K562 (cell line): Measurements from ENCODE around the gene SH3D21. TPM values are rescaled to one million over a fixed set of nuclear protein-coding genes. Genes with fewer than 3 reads are reported as not detected.

Experiments used
- ATAC-seq: fragments of 200-7000 bp; cut with Tn5 transposase; 3 replicates; pipeline ENCODE4 v1.9.1; 2020; ENCODE audit warnings: moderate library complexity
- BruUV-seq: library from RNA; stranded (reverse); fragments of 400-500 nt; replicated peaks from 2 replicates; lab custom pipeline; 2021; lab: Mats Ljungman, UMichigan
- CTCF ChIA-PET: fragments of 300-600 bp; formaldehyde crosslinking; extraction: SDS; loops from one replicate; lab custom pipeline; 2021; ENCODE audit warnings: low intra/inter-chr PET ratio; lab: Yijun Ruan, JAX
- POLR2A ChIA-PET: fragments of 300-600, 350-650 bp; sonication (Branson Sonifier 250); formaldehyde crosslinking; extraction: SDS; loops from one replicate; lab custom pipeline; 2021; ENCODE audit warnings: antibody characterized with exemption, inconsistent platforms; lab: Yijun Ruan, JAX
- DNase-seq, 4 experiments: peaks; one replicate each; pipeline versions ENCODE4 v3.0.0 to v3.0.0-alpha.2; 2011 to 2018; ENCODE audit warnings: low spot score in 3 of 4, mixed read lengths in 3 of 4; ENCODE audit errors: extremely low read depth in 1 of 4
- FAIRE-seq: peaks from 2 replicates; lab custom pipeline; 2011; peaks lifted over from hg19 to GRCh38; lab: Jason Lieb, UNC
- H2AFZ ChIP-seq: 2 replicates; pipeline ENCODE4 v1.6.0; 2011; ENCODE audit warnings: low read depth, low read length, control low read depth, inconsistent platforms
- H3K27ac ChIP-seq: fragments of 200-600 bp; 3 replicates; pipeline ENCODE4 v1.8.0; 2011; ENCODE audit warnings: low read depth, mild to moderate bottlenecking, control low read depth, inconsistent platforms, low read length, moderate library complexity, mixed read lengths; ENCODE audit errors: extremely low read depth
- H3K27me3 ChIP-seq, 2 experiments: fragments of 300-600 bp in 1 of 2; 2 replicates in 1 of 2; 3 replicates in 1 of 2; pipeline versions ENCODE4 v1.6.0 to v1.8.0; 2011; ENCODE audit warnings: inconsistent platforms in 2 of 2, low read length in 2 of 2, mild to moderate bottlenecking in 1 of 2, mixed read lengths in 1 of 2, moderate library complexity in 1 of 2; ENCODE audit not compliant: control insufficient read depth in 2 of 2, insufficient read depth in 2 of 2
- H3K36me3 ChIP-seq: fragments of 300-600 bp; 3 replicates; pipeline ENCODE4 v1.8.0; 2011; ENCODE audit warnings: mild to moderate bottlenecking, low read length, inconsistent platforms; ENCODE audit not compliant: control insufficient read depth, insufficient read depth
- H3K4me1 ChIP-seq, 2 experiments: fragments of 200-600 bp in 1 of 2; replicated peaks in 1 of 2; 2 replicates in 1 of 2; 3 replicates in 1 of 2; pipeline versions ENCODE4 v1.5.1 to v1.8.0; 2011; ENCODE audit warnings: inconsistent platforms in 2 of 2, low read length in 2 of 2, mild to moderate bottlenecking in 1 of 2, mixed read lengths in 1 of 2, moderate library complexity in 1 of 2; ENCODE audit not compliant: control insufficient read depth in 2 of 2, insufficient read depth in 2 of 2
- H3K4me2 ChIP-seq: 2 replicates; pipeline ENCODE4 v1.6.1; 2011; ENCODE audit warnings: low read length, control low read depth, inconsistent platforms, mixed read lengths; ENCODE audit not compliant: insufficient read depth
- H3K4me3 ChIP-seq: fragments of 200-600 bp; sonication (generic), shearing (Covaris generic); 2 replicates; pipeline ENCODE4 v1.5.1; 2016; ENCODE audit warnings: control low read depth, inconsistent platforms
- H3K79me2 ChIP-seq: fragments of 200-600 bp; 3 replicates; pipeline ENCODE4 v1.8.0; 2011; ENCODE audit warnings: low read length, inconsistent platforms; ENCODE audit not compliant: control insufficient read depth, insufficient read depth
- H3K9ac ChIP-seq, 2 experiments: 2 replicates each; pipeline versions ENCODE4 v1.6.0 to v1.6.1; 2011; ENCODE audit warnings: low read depth in 2 of 2, low read length in 2 of 2, control low read depth in 1 of 2, inconsistent platforms in 1 of 2, mild to moderate bottlenecking in 1 of 2, mixed read lengths in 1 of 2; ENCODE audit not compliant: insufficient read depth in 1 of 2
- H3K9me1 ChIP-seq: one replicate; pipeline ENCODE4 v1.6.0; 2011; ENCODE audit warnings: inconsistent platforms, mild to moderate bottlenecking, low read length, moderate library complexity; ENCODE audit not compliant: control insufficient read depth, insufficient read depth
- H3K9me3 ChIP-seq: replicated peaks from 2 replicates; pipeline ENCODE4 v1.5.1; 2011; ENCODE audit warnings: low read depth, low read length, inconsistent platforms; ENCODE audit not compliant: control insufficient read depth, insufficient read depth
- H4K20me1 ChIP-seq: replicated peaks from 2 replicates; pipeline ENCODE4 v1.6.1; 2011; ENCODE audit warnings: low read length, inconsistent platforms, mixed read lengths; ENCODE audit not compliant: control insufficient read depth, insufficient read depth
- WGBS: fragments of 100-300 bp; shearing (Covaris generic); methylation state at CpG from one replicate; pipeline ENCODE4 v1.1.6; 2016; ENCODE audit warnings: low coverage, mixed read lengths; ENCODE audit not compliant: insufficient coverage; ENCODE audit errors: missing lambda C conversion rate; 5-methylcytosine and 5-hydroxymethylcytosine counted together
- in situ Hi-C: fragments of 300-500 bp; cut with MboI; formaldehyde crosslinking; loops from 4 replicates; pipeline ENCODE4 v1.15.0; 2018; ENCODE audit warnings: inconsistent platforms, mixed read lengths
- intact Hi-C: fragments of 100-400 bp; cut with micrococcal nuclease; formaldehyde crosslinking; loops from 2 replicates; pipeline ENCODE4 v1.14.2; 2022
- polyA plus RNA-seq, 8 experiments: library from polyadenylated mRNA; depleted of rRNA in 4 of 8; stranded (reverse) in 5 of 8; unstranded in 3 of 8; fragments of >200 nt; fragmentation: Nextera tagmentation in 2 of 8; fragmentation: Illumina TruSeq in 1 of 8; extraction: Ambion mirVana in 2 of 8; extraction: Trizol in 1 of 8; gene quantifications; 2 replicates each; pipeline versions ENCODE4 v1.2.1 to v1.2.3, GENCODE V29; 2011 to 2014; ENCODE audit warnings: inconsistent platforms in 1 of 8, missing spikeins in 1 of 8
- total RNA-seq, 7 experiments: library from RNA; depleted of rRNA in 6 of 7; stranded (reverse); fragments of >200 nt in 6 of 7; fragmentation: Illumina TruSeq in 2 of 7; extraction: Trizol in 2 of 7; gene quantifications; 2 replicates each; pipeline versions ENCODE4 v1.2.1 to v1.2.3, GENCODE V29; 2011 to 2021; ENCODE audit warnings: low replicate concordance in 1 of 7
- TF ChIP-seq, protein P1 (sequence below), 2 experiments: fragments of 150-350 bp in 1 of 2; IDR thresholded peaks; 2 replicates each; pipeline ENCODE4 v1.6.1; 2012 to 2016; ENCODE audit warnings: low read depth in 2 of 2, low read length in 2 of 2, mild to moderate bottlenecking in 1 of 2, moderate library complexity in 1 of 2

The SH3D21 gene
- total and polyA plus RNA-seq, 9 of the 15 experiments (the other 6 are each of a cell fraction or from before 2014, with no cell fraction given) = 0.01 to 4.7 (median 1.8) TPM

DNA sequence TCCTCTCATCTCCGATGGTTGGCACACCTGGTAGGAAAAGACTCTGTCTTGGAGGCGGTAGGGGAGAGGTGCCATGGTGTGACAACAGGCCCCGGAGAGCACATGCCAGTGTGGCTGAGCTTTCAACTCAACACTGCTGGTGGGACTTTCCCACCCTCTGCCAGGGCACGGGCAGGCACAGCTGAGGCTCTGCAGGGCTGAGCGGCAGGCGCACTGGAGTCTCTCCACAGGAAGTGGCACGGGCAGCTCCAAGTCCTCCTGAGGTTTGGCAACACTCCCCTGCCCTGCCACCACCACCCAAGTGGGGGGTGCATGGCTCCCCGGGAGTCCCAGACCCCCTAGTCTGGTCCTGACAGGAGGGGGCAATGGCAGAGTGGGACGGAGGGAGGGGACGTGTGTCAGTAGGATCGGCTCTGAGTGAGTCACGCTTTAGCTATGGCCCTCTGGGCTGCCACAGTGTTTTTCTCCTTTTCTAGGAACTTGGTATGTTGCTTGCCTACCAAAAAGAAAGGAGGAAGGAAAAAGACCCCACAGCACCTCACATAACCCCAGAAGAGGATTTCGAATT is 44.6 kb downstream of the SH3D21 start:
- H4K20me1 ChIP-seq = peaks cover 9% of the 10 kb centered on the region; the same call in 1 of the 2 replicates
- FAIRE-seq (no peak), DNase-seq (no peak), ATAC-seq (no peak)
- ChIA-PET POLR2A (interaction anchor here (0.7 to 1.6 kb wide), 5 partner anchors 8 to 36 kb away, joined by 3 to 5 read pairs (median 4); no protein-coding TSS in a partner anchor), CTCF (no interaction called here)
- H3K9me3 ChIP-seq = no peaks in the 10 kb centered on the region
- in situ Hi-C loops = no loop called here
- peaks cover 5 to 16% of the 10 kb centered on the region in 2 experiments; a peak in 4 of 5 replicates for H3K4me1 ChIP-seq
- H3K36me3 ChIP-seq = peaks cover 90% of the 10 kb centered on the region; the same call in 2 of the 3 replicates
- peak overlapping the region in 1 of 2 experiments; percentile 67; a peak in 2 of 4 replicates for H3K9ac ChIP-seq
- H3K4me2 ChIP-seq = no peak overlapping the region
- intact Hi-C loops = no loop called here
- TF ChIP-seq, protein P1, sequence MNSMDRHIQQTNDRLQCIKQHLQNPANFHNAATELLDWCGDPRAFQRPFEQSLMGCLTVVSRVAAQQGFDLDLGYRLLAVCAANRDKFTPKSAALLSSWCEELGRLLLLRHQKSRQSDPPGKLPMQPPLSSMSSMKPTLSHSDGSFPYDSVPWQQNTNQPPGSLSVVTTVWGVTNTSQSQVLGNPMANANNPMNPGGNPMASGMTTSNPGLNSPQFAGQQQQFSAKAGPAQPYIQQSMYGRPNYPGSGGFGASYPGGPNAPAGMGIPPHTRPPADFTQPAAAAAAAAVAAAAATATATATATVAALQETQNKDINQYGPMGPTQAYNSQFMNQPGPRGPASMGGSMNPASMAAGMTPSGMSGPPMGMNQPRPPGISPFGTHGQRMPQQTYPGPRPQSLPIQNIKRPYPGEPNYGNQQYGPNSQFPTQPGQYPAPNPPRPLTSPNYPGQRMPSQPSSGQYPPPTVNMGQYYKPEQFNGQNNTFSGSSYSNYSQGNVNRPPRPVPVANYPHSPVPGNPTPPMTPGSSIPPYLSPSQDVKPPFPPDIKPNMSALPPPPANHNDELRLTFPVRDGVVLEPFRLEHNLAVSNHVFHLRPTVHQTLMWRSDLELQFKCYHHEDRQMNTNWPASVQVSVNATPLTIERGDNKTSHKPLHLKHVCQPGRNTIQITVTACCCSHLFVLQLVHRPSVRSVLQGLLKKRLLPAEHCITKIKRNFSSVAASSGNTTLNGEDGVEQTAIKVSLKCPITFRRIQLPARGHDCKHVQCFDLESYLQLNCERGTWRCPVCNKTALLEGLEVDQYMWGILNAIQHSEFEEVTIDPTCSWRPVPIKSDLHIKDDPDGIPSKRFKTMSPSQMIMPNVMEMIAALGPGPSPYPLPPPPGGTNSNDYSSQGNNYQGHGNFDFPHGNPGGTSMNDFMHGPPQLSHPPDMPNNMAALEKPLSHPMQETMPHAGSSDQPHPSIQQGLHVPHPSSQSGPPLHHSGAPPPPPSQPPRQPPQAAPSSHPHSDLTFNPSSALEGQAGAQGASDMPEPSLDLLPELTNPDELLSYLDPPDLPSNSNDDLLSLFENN (IDR thresholded peaks at IDR 0.05; ENCODE audit: low read depth in 2 of 2, low read length in 2 of 2) = no peak
- no peak overlapping the region for H3K27ac ChIP-seq
- WGBS = 91% methylated on average over 12 of the region's 13 CpGs
- H2AFZ ChIP-seq = no peak overlapping the region
- H3K27me3 ChIP-seq = no peaks in the 10 kb centered on the region
- no peak overlapping the region for H3K4me3 ChIP-seq
- H3K9me1 ChIP-seq = no peaks in the 10 kb centered on the region
- no TSS peak for BruUV-seq
- H3K79me2 ChIP-seq = no peaks in the 10 kb centered on the region
